GM10248 (cell line): Measurements from ENCODE around the gene CFAP298.

Experiments
- CTCF ChIA-PET: fragments of 300-600 bp; sonication (Branson Sonifier 250); formaldehyde crosslinking; extraction: SDS; loops from one replicate; lab custom pipeline; 2021; ENCODE audit warnings: antibody characterized with exemption; lab: Yijun Ruan, JAX
- POLR2A ChIA-PET: fragments of 350-650 bp; sonication (Branson Sonifier 250); formaldehyde crosslinking; extraction: SDS; loops from one replicate; lab custom pipeline; 2020; ENCODE audit warnings: antibody characterized with exemption; lab: Yijun Ruan, JAX
- DNase-seq: peaks from one replicate; pipeline ENCODE4 v3.0.0; 2012; ENCODE audit errors: extremely low spot score
- TF ChIP-seq, protein P1 (sequence below): IDR thresholded peaks from 2 replicates; pipeline ENCODE4 v1.5.1; 2012; ENCODE audit warnings: mild to moderate bottlenecking, low read depth; ENCODE audit errors: extremely low read depth, missing control alignments, control extremely low read depth

The CFAP298 gene

DNA sequence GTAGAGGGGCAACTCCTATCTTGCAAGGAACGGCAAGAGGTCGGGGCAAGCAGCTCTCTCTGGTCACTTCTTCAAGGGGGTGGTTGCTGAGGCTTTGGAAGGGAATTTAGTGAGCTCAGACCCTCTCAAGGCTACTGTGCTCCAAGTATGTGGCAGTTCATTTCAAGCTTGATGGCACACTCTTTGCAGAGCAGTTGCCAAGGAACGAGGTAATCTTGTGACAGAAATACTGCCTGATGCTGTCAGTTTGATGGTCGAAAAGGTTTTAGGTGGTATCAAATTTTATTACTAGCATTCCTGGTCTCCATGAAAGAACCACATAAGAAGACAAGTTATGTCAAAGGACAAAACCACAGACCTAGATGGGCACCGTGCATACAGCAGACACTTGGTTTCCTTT is 13.1 kb downstream of the CFAP298 start:
- TF ChIP-seq, protein P1, sequence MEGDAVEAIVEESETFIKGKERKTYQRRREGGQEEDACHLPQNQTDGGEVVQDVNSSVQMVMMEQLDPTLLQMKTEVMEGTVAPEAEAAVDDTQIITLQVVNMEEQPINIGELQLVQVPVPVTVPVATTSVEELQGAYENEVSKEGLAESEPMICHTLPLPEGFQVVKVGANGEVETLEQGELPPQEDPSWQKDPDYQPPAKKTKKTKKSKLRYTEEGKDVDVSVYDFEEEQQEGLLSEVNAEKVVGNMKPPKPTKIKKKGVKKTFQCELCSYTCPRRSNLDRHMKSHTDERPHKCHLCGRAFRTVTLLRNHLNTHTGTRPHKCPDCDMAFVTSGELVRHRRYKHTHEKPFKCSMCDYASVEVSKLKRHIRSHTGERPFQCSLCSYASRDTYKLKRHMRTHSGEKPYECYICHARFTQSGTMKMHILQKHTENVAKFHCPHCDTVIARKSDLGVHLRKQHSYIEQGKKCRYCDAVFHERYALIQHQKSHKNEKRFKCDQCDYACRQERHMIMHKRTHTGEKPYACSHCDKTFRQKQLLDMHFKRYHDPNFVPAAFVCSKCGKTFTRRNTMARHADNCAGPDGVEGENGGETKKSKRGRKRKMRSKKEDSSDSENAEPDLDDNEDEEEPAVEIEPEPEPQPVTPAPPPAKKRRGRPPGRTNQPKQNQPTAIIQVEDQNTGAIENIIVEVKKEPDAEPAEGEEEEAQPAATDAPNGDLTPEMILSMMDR, result no peak
- POLR2A ChIA-PET, result no interaction called here
- CTCF ChIA-PET, result interaction anchor here (1.0 to 4.7 kb wide), 4 partner anchors 11 to 196 kb away, joined by 3 to 76 read pairs (median 40); partner anchors contain the start of gene CFAP298
- DNase-seq, result no peak

DNA sequence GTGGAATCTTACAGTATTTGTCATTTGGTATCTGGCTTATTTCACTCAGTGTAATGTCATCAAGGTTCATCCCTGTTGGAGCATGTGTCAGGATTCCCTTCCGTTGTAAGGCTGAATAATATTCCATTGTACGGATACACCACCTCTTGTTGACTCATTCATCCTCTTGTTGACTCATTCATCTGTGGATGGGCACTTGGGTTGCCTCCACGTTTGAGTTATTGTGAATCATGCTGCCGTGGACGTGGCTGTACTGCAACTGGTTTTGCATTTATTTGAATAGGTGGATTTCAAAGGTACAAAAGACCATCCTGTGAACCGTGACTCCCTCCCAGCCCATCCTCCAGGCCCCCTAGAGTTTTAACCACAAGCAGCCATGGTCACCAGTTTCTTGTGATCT is 15.0 kb downstream of the CFAP298 start:
- TF ChIP-seq, protein P1, result no peak
- POLR2A ChIA-PET, result no interaction called here
- CTCF ChIA-PET, result no interaction called here
- DNase-seq, result no peak

DNA sequence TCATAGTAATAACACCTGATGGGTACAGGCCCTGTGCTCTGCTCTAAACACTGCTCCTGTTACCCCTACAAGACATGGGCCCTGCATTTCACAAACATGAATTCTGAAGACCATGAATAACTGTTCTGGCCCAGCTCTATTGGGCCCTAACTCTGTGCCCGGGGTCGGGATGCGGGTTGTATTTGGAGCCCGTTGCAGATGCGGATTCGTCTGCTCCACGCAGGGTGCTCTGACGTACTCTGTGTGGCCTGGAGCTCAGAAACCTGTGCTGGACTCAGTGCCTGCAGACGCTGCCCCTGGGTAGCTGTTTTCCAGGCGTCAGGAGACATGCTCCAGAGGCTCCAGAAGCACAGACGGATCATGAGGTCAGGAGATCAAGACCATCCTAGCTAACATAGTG is 16.7 kb downstream of the CFAP298 start:
- ChIA-PET CTCF (interaction anchor here (1.2 to 2.2 kb wide), 3 partner anchors 26 to 194 kb away, joined by 3 to 6 read pairs (median 4); no protein-coding TSS in a partner anchor), POLR2A (no interaction called here)
- no peak for DNase-seq
- TF ChIP-seq, protein P1, result no peak

DNA sequence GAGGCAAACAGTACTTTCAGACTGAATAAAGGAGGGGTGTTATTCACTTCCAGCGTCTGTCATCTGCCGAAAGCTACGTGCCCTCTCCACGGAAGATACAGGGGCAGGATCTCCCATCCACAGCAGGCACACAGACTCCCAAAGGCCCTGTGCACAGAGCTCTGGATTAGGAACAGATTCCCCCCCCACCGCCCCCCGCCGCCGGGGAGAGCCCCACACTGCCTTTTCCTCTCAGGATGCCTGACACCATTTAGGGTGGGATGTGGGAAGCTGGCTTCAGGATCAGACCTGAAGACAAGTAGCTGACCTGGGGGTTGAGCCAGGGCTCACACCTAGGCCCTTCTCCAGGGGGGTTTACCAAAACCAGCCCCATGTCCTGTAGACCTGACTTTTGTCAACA is 18.5 kb downstream of the CFAP298 start:
- CTCF ChIA-PET, result interaction anchor here (1.1 kb wide), 1 partner anchor 8 kb away, joined by 3 read pairs; no protein-coding TSS in a partner anchor
- no peak for DNase-seq
- TF ChIP-seq, protein P1, result no peak
- POLR2A ChIA-PET, result interaction anchor here (0.6 kb wide), 1 partner anchor 84 kb away, joined by 3 read pairs; no protein-coding TSS in a partner anchor

DNA sequence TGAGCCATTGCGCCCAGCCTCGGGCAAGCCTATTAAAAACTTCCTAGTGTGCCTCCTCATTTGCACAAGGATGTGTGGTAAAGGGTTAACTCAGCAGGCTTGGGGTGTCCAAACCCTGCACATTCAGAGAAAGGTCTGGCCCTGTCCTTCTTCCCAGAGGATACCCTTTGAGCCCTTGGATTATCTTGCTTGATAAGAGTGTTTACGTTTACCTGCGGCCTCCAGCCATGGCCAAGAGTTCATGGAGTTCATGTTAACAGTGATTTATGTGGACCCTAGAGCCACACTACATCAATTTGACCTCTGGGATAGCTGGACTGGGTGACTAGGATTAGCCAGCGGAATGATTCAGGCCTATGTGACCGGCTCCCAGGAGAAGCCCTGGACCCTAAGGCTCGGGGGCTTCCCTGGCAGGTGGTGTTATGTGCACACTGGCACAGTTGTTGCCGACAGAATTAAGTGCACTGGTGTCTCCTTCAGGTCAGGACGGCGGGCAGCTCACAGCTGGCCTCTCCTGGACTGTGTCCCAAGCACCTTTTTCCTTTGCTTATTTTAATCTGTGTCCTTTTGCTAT is 19.2 kb downstream of the CFAP298 start:
- TF ChIP-seq, protein P1, result no peak
- POLR2A ChIA-PET, result interaction anchor here (0.6 kb wide), 1 partner anchor 84 kb away, joined by 3 read pairs; no protein-coding TSS in a partner anchor
- CTCF ChIA-PET, result interaction anchor here (1.1 to 4.4 kb wide), 3 partner anchors 8 to 21 kb away, joined by 3 to 21 read pairs (median 3); no protein-coding TSS in a partner anchor

DNA sequence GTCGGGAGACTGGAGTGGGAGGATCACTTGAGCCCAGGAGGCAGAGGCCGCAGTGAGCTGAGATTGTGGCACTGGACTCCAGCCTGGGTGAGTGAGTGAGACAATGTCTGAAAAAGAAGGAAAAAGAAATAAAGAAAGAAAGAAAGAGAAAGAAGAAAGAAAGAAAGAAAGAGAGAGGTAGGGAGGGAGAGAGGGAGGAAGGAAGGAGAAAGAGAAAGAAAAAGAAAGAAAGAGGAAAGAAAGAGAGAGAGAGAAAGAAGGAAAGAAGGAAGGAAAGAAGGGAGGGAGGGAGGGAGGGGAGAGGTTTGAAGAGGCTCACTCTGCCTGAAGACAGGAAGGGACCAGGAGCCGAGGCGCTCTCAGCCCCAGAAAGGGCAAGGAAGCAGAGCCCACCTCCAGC is 22.0 kb downstream of the CFAP298 start:
- TF ChIP-seq, protein P1, result no peak
- CTCF ChIA-PET, result interaction anchor here (4.4 kb wide), 1 partner anchor 11 kb away, joined by 21 read pairs; no protein-coding TSS in a partner anchor
- POLR2A ChIA-PET, result no interaction called here

More for the DNA sequence above, 19.2 kb downstream of the CFAP298 start:
- DNase-seq, result no peak

More for the DNA sequence above, 22.0 kb downstream of the CFAP298 start:
- no peak for DNase-seq
